IPS DF 6.9 (cell line): ENCODE results near the gene FLAD1.
"Not testable (repeated sequence)": the region's sequence is repeated elsewhere in the genome, so short reads cannot be mapped to it uniquely, and the experiment has no call there.

Experiments
- DNase-seq: peaks from one replicate; pipeline ENCODE4 v3.0.0-alpha.2; 2013; ENCODE audit warnings: low read depth, low spot score
- H3K27ac ChIP-seq: one replicate; pipeline ENCODE4 v1.5.1; 2013; ENCODE audit warnings: low read length, control low read depth
- H3K27me3 ChIP-seq: 2 replicates; pipeline ENCODE4 v1.6.1; 2013; ENCODE audit warnings: mild to moderate bottlenecking, low read length; ENCODE audit not compliant: control insufficient read depth, insufficient read depth
- H3K36me3 ChIP-seq: 2 replicates; pipeline ENCODE4 v1.6.1; 2013; ENCODE audit warnings: low read length; ENCODE audit not compliant: control insufficient read depth, insufficient read depth
- H3K4me1 ChIP-seq: 2 replicates; pipeline ENCODE4 v1.6.1; 2013; ENCODE audit warnings: low read length; ENCODE audit not compliant: control insufficient read depth, insufficient read depth
- H3K4me3 ChIP-seq: 2 replicates; pipeline ENCODE4 v1.5.1; 2013; ENCODE audit warnings: mild to moderate bottlenecking, low read length
- H3K9me3 ChIP-seq: 2 replicates; pipeline ENCODE4 v1.6.1; 2013; ENCODE audit warnings: low read length, inconsistent platforms; ENCODE audit not compliant: control insufficient read depth, insufficient read depth
- WGBS: extraction: QIAGEN DNeasy Blood & Tissue Kit; methylation state at CpG from one replicate; pipeline ENCODE4 v1.1.7; 2013; ENCODE audit warnings: mixed read lengths, missing lambda C conversion rate; ENCODE audit not compliant: insufficient read length, insufficient coverage; 5-methylcytosine and 5-hydroxymethylcytosine counted together

The FLAD1 gene

GRCh38 chr1:154970631-154971340, 12.4 kb upstream of the FLAD1 start, which contains the start of gene SHC1:
TSS of gene SHC1 (minus strand) at chr1:154970747. CDS start at chr1:154970526, 221 bp downstream.
- no peaks in the 10 kb centered on the region for H3K9me3 ChIP-seq
- no CpG with 5 or more reads among the region's 15 CpGs for WGBS
- peaks cover 10% of the 10 kb centered on the region for H3K4me1 ChIP-seq
- peaks cover 5% of the 10 kb centered on the region for H3K36me3 ChIP-seq
- peak within 1 kb of the TSS; percentile 38 for H3K4me3 ChIP-seq
- peak within 1 kb of the TSS; percentile 38 for H3K27ac ChIP-seq
- DNase-seq = no peak
- H3K27me3 ChIP-seq = no peaks in the 10 kb centered on the region

GRCh38 chr1:154971341-154971998, 11.7 kb upstream of the FLAD1 start:
- WGBS = no CpG with 5 or more reads among the region's 10 CpGs
- Histone ChIP-seq H3K9me3 (no peaks in the 10 kb centered on the region), H3K36me3 (peaks cover 5% of the 10 kb centered on the region), H3K27me3 (no peaks in the 10 kb centered on the region), H3K27ac (peak overlapping the region; percentile 38), H3K4me3 (peak overlapping the region; percentile 38; the same call in 1 of the 2 replicates), H3K4me1 (peaks cover 10% of the 10 kb centered on the region)
- no peak for DNase-seq

GRCh38 chr1:154972213-154972516, 11.0 kb upstream of the FLAD1 start:
- Histone ChIP-seq H3K27me3 (no peaks in the 10 kb centered on the region), H3K9me3 (no peaks in the 10 kb centered on the region), H3K36me3 (peaks cover 5% of the 10 kb centered on the region), H3K4me1 (peaks cover 10% of the 10 kb centered on the region), H3K4me3 (peak overlapping the region; percentile 5; the same call in 1 of the 2 replicates), H3K27ac (peak overlapping the region; percentile 78)
- WGBS = no CpG with 5 or more reads among the region's 3 CpGs
- no peak for DNase-seq

- WGBS = no CpG with 5 or more reads among the region's 18 CpGs
- no peaks in the 10 kb centered on the region for H3K27me3 ChIP-seq
- no peaks in the 10 kb centered on the region for H3K9me3 ChIP-seq
- H3K4me3 ChIP-seq = peak overlapping the region; percentile 16; the same call in 1 of the 2 replicates
- H3K27ac ChIP-seq = peak overlapping the region; percentile 78
- peaks cover 10% of the 10 kb centered on the region for H3K4me1 ChIP-seq
- peak; percentile 94 for DNase-seq
- H3K36me3 ChIP-seq = peaks cover under 1% of the 10 kb centered on the region
These were observed 10.4 kb upstream of the FLAD1 start for GRCh38 chr1:154972517-154973343.

GRCh38 chr1:154973344-154974101, 9.6 kb upstream of the FLAD1 start:
- Histone ChIP-seq H3K27me3 (no peaks in the 10 kb centered on the region), H3K36me3 (no peaks in the 10 kb centered on the region; the same call in 1 of the 2 replicates), H3K27ac (peak overlapping the region; percentile 70), H3K4me3 (peak overlapping the region; percentile 83; the same call in 1 of the 2 replicates), H3K4me1 (peaks cover 10% of the 10 kb centered on the region), H3K9me3 (no peaks in the 10 kb centered on the region)
- WGBS = no CpG with 5 or more reads among the region's 37 CpGs
- DNase-seq = peak; percentile 98

- Histone ChIP-seq H3K27me3 (no peaks in the 10 kb centered on the region), H3K4me3 (peak within 1 kb of the TSS; percentile 83), H3K4me1 (peaks cover 8% of the 10 kb centered on the region; the same call in 1 of the 2 replicates), H3K36me3 (peaks cover under 1% of the 10 kb centered on the region; the same call in 1 of the 2 replicates), H3K27ac (peak within 1 kb of the TSS; percentile 6), H3K9me3 (no peaks in the 10 kb centered on the region)
- DNase-seq = peak; percentile 99
- WGBS = no CpG with 5 or more reads among the region's 47 CpGs
These were observed 8.9 kb upstream of the FLAD1 start, which contains the start of gene CKS1B for GRCh38 chr1:154974102-154974807. TSS of gene CKS1B (plus strand) at chr1:154974681. CDS start at chr1:154974746, 65 bp downstream.

GRCh38 chr1:154974808-154975408, 8.2 kb upstream of the FLAD1 start:
- H3K4me3 ChIP-seq = peak overlapping the region; percentile 82
- peaks cover 6% of the 10 kb centered on the region; the same call in 1 of the 2 replicates for H3K36me3 ChIP-seq
- no peak for DNase-seq
- no peaks in the 10 kb centered on the region for H3K27me3 ChIP-seq
- peak overlapping the region; percentile 6 for H3K27ac ChIP-seq
- no peaks in the 10 kb centered on the region for H3K9me3 ChIP-seq
- no CpG with 5 or more reads among the region's 30 CpGs for WGBS
- peaks cover 8% of the 10 kb centered on the region; the same call in 1 of the 2 replicates for H3K4me1 ChIP-seq

GRCh38 chr1:154975409-154976059, 7.6 kb upstream of the FLAD1 start:
- no CpG with 5 or more reads among the region's 24 CpGs for WGBS
- no peak for DNase-seq
- Histone ChIP-seq H3K4me3 (peak overlapping the region; percentile 82; the same call in 1 of the 2 replicates), H3K9me3 (no peaks in the 10 kb centered on the region), H3K36me3 (peaks cover 6% of the 10 kb centered on the region; the same call in 1 of the 2 replicates), H3K27ac (peak overlapping the region; percentile 6), H3K4me1 (peaks cover 8% of the 10 kb centered on the region; the same call in 1 of the 2 replicates), H3K27me3 (no peaks in the 10 kb centered on the region)

GRCh38 chr1:154977762-154978161, 5.4 kb upstream of the FLAD1 start:
- not testable (repeated sequence) for H3K27ac ChIP-seq
- WGBS = no CpG with 5 or more reads among the region's 3 CpGs

More at GRCh38 chr1:154977762-154978161, 5.4 kb upstream of the FLAD1 start:
- H3K4me1 ChIP-seq, H3K36me3 ChIP-seq, H3K4me3 ChIP-seq, DNase-seq, H3K27me3 ChIP-seq, H3K9me3 ChIP-seq: not testable (repeated sequence)
